HG03460 (cell line): ENCODE data around the gene SERINC5.

Experiments
- ATAC-seq: cut with Tn5 transposase; IDR thresholded peaks from one replicate; pipeline ENCODE4 v1.9.1; 2021; ENCODE audit not compliant: unreplicated experiment

Gene SERINC5

DNA sequence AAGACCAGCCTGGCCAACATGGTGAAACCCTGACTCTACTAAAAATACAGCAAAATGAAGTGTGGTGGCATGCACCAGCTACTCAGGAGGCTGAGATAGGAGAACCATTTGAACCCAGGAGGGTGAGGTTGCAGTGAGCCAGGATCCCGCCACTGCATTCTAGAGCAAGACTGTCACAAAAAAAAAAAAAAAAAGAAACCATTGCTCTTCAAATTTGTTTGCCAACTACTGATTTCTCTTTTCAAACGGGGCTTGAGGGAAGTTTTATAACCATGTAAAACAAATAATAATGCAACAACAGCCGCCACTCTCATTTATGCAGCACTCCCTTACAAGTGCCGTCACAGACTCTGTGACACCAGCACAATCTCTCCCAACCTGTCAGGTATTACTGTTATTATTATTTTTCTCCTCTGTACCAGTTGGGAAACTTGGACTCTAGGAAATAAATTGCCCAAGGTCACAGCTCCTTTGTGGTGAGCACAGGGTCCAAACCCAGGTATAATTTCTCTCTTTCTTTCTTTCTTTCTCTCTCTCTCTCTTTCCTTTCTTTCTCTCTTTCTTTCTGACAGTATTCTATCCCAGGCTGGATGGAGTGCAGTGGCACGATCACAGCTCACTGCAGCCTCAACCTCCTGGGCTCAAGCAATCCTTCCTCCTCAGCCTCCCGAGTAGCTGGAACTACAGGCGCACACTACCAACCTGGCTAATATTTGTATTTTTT, 25.4 kb downstream of the SERINC5 start:
- no peak for ATAC-seq

DNA sequence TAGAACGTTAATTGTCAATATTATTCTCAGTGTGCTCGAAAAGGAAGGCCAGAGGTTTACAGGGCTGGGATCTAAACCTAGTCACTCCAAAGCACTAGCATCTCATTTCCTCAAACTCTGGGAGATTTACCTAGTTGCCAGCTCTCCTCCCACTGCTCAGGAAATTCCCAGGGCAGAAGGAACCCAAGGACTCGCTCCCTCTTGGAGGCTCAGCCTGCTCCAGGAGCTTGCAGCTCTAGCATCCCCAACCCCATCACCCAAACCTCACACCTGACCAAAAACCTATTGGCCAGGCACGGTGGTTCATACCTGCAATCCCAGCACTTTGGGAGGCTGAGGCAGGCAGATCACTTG, 26.0 kb downstream of the SERINC5 start:
- ATAC-seq: no peak

DNA sequence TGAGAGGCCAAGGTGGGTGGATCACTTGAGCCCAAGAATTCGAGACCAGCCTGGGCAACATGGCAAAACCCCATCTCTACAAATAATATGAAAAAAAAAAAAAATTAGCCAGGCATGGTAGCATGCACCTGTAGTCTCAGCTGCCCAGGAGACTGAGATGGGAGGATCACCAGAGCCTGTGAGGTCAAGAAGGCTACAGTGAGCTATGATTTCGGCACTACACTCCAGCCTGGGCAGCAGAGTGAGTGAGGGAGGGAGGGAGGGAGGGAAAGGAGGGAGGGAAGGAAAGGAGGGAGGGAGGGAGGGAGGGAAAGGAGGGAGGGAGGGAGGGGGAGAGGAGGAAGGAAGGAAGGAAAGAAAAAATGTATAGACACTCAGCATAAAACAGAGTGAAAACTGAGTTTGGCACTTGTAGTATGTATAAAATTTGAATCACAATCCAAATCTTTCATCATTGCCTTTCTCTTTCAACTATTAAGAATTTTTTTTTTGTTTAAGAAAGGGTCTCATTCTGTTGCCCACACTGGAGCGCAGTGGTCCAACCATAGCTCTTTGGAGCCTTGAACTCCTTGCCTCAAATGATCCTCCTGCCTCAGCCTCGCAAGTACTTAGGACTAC, 27.8 kb downstream of the SERINC5 start:
- no peak for ATAC-seq

DNA sequence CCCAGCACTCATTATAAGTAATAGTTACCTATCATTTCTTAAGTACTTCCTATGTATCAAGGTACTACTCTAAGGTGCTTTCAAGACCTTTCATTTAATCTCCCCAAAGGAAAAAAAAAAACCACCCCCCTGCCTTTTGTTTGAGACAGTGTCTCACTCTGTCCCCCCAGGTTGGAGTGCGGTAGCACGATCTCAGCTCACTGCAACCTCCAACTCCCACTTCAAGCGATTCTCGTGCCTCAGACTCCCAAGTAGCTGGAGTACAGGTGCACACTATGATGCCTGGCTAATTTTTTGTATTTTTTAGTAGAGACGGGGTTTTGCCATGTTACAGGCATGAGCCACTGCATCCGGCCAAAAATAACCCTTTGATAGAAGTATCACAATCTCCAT, 29.9 kb downstream of the SERINC5 start:
- no peak for ATAC-seq

DNA sequence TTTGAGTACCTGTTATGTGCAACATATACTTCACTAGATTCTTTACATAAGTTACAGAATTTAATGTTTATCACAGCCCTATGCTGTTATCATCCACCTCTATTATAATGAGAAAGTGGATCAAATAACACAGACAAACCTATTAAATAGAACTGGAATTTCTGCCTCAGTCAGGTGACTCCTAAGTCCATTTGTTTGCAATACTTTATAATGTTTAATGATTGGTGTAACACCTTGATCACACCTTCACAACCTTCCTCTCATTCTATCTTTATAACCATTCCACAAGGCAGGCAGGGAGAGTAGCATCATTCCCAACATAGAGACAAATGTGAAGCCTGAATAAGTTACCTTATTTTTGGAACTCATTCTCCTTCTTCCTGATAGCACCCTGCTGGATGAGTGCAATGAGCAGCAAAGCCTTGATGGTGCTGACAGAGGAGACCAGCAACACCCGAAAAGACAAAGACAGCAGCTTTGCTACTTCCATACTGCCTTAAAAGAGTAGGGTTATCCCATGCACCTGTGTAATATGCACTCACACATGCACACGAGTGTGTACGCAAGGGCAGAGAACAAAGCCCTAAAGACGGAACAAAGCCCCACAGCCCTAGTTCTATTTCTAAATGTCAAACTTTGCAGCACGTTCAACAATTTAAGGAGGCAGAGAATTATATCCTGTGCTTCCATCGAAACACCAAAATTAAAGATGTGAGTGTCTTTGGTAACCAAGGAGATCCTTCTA, 30.5 kb downstream of the SERINC5 start:
- no peak for ATAC-seq

DNA sequence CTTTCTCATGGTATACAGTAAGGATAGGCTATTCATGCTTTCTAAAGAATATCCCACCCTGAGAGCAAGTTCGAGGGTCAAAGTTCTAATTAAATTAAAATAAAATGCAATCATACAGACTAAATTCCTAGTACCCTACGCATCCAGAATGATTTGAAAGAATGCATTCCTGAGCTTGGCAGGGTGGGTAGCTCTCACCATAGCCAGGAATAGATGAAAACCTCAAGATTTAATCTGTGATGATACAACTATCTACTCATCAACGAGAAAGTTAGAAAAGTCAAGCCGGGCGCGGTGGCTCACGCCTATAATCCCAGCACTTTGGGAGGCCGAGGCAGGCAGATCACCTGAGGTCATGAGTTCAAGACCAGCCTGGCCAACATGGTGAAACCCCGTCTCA, 32.3 kb downstream of the SERINC5 start:
- ATAC-seq: no peak

DNA sequence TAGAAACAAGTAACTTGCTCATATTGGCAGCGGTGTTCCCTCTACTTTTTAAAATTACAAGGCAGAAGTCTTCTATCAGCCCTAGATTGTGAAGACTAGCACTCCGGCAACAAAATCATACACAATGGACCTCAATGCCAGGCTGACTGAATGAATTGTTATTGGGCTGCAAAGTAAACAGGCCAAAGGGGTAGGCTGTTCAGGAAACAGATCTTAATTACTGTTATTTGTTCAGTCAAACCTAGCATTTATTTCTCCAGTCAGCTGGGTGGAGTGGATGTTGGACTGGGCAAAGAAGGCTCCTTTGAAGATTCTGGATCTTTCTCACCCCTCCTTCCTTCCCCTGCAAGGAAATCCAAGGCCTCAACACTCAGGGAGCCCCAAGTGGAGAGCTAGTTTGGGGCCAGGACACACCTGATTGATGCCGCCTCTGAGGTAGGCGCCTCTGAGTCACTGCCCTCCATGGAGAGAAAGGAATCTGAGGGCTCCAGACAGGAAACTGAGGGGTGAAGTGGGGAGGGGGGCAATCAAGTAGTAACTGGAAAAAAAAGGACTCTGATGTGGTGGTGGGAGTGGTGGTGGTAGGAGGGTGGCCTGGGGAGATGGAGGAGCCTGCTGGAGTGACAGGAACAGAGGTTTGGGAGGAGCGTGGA, 35.5 kb downstream of the SERINC5 start:
- ATAC-seq: no peak

DNA sequence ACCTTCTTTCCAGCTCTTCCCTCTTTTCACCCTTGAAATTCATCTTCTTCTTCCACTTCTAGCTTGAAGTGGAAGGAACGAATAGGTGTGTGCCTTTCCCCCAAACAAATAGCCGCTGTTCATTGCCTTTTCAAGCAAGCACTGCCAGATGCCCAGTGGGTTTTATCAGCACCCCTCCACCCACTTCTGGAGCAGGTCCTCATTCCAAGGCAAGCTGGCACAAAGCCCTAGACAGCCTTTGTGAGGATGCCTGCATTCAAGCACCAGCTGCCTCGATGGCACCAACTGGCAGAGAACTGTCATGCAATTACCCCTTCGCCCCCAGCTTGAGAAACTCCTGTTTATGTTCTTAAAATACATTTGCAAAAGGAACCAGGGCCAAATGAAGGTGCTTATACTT, 36.5 kb downstream of the SERINC5 start:
- no peak for ATAC-seq

DNA sequence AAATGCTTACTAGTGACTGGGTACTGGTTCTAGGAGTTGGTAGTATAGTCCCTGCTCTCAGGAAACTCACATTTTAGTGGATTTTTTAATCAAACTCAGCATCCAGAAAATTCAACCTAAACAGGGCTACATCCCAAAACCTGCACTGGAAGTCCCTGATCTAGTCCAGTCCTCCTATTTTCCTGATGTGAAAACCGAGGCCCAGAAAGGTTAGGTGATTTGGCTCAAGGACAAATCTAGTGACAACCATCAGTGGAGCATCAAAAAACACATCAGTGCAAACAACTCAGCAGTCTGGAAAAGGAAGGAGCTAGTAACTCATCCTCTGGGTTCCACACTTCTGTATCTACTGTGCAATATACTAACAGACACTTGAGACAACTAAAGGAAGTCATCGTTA, 38.2 kb downstream of the SERINC5 start:
- no peak for ATAC-seq

DNA sequence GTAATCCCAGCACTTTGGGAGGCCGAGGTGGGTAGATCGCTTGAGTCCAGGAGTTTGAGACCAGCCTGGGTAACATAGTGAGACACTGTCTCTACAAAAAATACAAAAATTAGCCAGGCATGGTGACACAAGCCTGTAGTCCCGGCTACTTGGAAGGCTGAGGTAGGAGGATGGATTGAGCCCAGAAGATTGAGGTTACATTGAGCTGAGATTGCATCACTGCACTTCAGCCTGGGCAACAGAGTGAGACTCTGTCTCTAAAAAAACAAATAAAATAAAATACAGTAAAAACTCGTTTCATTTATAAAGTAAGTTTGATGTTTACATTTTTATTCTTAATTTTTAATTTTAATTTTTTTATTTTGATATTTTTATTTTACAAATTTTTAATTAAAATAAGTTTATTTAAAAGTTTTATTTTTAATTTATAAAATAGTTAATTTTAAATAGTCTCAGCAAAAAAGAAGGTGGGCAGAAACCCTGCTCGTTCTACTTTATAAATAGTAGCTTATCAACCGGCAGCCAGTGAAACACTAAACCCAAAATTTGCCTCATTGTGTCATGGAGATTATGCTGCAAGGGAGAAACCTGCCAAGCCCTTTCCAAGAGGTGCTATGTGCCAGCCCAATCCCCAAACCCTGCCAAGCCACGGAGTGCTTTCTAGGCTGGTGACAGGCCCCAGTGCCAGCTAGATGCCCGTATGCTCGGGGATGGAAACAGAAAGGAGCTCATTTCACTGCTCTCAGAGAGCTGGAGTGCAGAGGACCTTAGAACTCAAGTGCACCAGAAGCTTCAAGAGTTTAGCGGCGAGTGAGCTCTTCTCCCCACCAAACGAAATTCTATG, 38.9 kb downstream of the SERINC5 start:
- no peak for ATAC-seq

DNA sequence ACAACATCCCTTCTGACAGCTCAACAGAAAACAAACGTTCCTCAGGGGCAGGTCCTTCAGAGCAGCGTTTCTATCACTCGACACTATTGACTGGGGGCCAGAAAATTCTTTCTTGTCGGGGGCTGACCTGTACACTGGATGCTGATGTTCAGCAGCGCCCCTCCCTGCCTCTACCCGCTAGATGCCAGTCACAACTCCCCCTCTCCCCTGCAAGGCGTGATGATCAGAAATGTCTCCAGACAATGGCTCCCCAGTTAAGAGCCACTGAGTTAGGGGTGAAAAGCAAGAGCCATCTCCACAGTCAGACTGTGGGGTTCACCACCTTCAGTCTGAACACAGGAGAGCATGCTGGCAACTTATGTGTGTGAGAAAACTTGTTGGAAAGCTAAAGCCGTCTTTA, 39.8 kb downstream of the SERINC5 start:
- ATAC-seq: no peak

DNA sequence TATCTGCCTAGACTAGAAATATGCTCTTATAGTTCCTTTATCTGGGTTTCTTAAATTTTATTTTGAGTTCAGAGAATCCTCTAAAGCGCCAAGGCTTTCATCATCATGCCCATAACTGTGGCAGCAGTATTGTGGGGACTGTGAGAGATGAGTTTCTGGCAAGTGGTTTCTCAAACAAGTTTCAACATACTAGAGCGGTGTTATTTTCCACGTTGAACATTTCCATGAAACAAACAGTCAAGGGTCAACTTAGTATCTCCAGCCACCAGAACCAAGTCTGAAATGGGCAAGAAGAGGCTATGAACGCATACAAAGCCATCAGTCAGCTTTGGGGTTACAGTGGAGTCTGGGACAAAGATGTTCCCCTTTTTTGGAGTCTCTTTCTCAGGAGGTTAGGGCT, 40.3 kb downstream of the SERINC5 start:
- no peak for ATAC-seq

DNA sequence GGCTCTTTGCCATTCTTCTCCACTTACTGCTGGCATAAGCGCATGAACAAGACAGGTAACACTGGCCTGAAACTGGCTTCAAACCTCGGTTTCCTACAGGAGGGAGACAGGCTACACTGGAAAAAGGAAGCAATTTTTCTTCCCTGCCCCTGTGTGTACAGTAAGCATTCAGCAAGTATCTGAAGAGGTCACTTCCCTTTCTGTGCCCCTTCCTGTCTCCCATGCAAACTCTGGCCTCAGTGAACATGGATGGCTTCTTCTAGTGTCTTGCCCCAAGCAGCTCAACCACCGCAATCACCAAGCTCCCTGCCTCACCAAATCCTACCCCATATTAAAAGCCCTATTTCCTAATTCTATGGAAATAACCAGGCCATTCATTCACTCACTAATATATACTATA, 42.4 kb downstream of the SERINC5 start:
- ATAC-seq: no peak

DNA sequence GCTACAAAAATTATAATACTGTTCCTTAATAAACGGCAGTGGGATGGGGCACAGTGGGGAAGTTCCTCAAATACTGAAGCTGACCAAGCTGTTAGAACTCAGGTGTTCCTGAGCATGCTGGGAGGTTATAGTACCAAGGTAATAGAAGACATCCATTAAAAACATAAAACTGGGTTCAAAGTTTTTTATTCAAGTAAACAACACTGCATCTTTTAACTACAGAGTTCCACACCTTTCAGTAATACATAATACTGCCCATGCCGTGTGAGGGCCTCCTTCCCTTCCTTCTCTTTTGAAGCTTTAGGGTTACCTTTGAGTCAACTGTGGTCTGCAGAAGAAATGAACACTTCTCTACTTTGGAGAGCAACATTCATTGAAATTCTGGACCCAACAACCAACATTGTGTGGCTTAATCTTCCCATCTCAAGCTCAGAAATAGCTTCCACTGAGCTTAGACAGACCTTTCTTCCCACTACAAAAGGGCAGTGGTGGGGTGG, 43.6 kb downstream of the SERINC5 start:
- ATAC-seq: no peak

DNA sequence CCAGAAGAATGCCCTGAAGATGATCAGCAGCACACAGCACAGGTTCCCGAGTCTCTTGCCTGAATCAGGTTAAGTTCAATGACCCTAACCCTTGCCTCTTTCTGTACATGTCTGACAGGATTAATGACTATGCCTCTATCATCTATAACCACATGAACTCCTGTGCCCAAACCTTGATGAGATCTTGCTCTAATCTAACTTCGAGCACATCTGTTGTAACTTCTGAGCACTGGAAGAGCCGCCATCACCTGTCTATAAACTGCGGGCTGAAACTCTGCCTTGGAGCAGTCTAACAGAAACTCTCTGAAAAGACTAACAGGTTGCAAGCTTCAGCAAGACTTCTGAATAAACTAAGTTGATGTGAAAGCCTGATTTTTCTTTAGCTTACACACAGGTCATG, 44.5 kb downstream of the SERINC5 start:
- ATAC-seq: no peak

DNA sequence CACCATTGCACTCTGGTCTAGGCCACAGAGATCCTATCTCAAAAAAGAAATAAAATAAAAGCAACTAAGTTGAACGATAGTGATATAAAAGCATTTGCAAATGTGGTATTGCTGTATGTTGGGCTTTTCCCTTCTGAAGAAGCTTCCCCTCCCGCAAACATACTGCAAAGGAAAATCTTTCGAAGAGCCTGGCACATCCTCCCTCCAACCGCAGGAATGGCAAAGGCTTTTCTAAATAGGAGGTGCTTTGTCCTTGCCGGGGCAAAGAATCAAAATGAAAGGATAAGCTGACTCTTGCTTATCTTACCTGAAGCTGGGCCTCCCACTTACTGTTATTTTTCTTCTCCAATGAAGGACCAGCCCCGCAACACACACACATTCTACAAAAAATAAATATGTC, 45.8 kb downstream of the SERINC5 start:
- no peak for ATAC-seq

DNA sequence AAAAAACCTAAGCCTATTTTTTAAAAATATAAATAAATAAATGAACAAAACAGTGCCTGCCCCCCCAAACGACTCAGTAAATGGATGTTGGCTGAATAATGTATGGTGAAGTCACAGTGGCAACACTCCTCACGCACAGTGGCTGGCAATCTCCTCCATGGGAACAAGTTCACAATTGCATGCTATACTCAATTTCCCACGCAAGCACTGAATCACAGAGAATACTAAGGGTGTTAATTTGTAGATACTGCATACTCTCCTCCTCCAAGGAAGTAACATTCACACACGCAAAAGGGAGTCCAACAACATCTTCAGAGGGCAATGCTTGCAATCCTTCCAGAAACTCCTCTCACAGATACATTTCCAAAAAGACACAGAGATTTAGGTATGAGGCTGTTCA, 47.5 kb downstream of the SERINC5 start:
- no peak for ATAC-seq

DNA sequence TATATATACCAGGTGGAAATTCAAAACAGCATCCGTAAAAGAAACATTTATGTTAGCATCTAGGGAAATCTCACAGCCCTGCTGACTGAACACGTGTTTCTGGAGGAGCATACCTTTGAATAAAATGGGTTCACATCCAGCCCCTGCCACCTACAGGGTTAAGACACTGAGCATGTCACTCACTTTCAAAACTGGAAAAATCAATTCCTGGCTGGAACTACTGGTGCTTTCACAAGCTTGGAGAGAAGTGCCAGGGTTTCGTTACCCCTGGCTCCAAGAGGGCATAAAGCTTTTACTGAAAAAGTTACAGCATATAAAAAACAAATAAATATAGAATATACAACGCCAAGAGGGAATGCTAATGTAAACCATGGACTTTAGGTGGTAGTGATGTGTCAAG, 48.0 kb downstream of the SERINC5 start:
- no peak for ATAC-seq

DNA sequence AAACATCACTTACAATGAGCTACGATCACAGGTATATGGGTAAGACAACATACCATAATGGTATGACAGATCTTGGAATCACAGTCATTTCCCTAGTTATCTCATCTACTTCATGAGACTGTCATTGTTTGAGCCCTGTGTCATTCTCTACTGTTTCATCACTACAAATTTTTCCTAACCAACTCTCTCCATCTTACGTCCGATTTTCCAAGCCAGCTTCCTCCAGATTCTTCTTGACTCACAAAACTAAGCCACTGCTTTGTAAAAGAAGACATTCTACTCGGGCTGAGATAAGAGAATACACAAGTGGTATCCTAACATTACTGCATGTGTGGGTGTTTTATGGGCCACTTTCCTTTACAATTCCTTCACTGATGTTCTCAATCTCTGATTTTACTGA, 49.6 kb downstream of the SERINC5 start:
- no peak for ATAC-seq

DNA sequence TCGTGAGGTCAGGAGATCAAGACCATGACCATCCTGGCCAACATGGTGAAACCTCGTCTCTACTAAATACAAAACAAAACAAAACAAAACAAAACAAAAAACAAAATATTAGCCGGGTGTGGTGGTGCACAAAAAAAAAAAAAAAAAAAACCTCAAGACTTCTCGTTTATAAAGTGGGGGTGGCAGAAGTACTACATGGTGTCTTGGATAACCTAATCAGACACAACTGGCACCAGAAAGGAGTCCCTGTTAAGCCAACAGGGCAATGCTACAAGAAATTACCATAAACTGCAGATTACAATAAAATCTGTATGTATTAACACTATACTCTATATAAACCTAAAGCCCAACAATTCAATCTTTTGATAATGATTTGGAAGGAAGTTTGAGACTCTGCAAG, 50.0 kb downstream of the SERINC5 start:
- no peak for ATAC-seq
